Stimulated activated CD8-positive, alpha-beta memory T cell treated with anti-CD3 and anti-CD28 coated beads, Interleukin-12 subunit alpha, Interleukin-12 subunit beta, amount 100 ng/mL, for 4 hours (primary cell): Measurements from ENCODE around the gene RFX4.
"Not testable (repeated sequence)": the region's sequence is repeated elsewhere in the genome, so short reads cannot be mapped to it uniquely, and the experiment has no call there.

Experiments
- DNase-seq: peaks from one replicate; pipeline ENCODE4 v3.0.0-alpha.2; 2020; ENCODE audit warnings: low read depth

RFX4 gene

GRCh38 chr12:106647793-106648514, 65.2 kb downstream of the RFX4 start:
- DNase-seq, result no peak

DNA sequence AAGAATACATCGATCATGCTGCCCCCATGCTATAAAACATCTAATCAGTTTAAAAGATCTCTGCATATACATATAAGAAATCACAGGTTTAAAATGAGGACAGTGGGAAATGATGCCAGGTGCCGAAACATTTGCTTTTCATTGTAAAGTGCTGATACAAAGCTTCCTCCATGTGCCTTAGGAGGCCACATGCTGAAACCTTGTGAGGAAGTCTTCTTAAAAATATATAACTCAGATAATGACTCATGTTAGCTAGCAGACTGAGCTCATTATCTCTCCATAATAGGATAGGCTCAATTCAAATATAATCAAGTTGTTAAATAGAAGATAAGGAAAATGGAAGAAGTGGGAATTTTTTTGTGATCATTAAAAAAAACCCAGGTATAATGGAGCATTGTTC, 65.9 kb downstream of the RFX4 start:
- DNase-seq, result no peak

DNA sequence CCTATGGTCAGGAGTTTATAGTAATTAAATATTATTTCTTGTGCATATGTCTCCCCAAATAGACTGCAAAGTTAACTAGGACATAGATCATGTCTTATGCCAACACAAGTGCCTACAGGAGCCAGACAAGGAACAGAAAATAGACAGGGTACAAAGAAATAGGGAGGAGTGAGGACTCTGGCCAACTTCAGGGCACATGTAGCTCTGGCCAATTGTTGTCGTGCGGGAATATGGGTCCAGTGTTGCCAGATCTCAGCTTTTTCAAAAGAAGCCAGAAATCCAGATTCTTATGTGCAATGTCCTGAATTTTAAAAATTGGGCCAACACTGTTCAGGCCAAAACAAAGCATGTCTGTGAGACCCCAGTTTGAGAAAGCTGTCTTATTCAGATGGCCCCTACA, 68.7 kb downstream of the RFX4 start:
- no peak for DNase-seq

DNA sequence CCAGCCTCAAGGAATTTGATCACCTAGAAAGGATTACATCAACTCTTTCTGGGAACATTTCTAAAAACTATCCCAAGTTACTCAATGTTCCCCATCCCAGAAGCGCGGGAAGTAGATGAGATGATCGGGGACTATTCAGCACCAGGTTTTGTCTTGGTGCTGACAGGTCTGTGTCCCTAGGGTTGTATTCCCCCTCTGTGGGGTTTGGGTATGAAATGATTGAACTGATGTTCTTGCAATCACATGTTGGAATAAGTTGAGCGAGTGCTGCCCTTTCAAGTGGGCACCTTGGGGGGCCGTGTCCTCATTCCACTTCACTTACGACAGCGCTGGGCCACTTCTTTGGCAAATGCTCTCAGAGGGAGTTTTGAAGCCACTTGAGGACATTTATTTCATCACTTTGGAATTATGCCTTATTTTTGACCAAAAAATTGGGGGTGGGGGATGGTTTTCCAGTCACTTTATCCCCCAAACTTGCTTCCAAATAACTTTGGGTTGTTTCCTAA, 69.8 kb downstream of the RFX4 start:
- no peak for DNase-seq

DNA sequence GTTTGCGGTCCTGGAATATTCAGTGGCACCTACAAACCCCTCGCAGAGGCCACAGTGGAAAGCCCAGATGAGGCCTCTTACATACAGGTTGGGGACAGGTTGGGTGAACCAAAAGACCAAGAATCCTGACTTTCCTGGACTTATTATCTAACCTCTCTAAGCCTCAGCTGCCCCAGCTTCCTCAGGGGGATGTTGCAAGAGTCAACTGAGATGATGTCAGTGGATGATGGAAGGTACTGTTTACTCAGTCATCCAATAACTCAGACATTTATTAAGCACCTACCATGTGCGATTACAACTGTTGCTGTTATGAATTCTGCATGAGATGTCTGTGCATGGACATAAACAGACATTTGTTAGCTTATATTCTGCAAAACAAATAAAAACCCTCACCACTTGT, 72.8 kb downstream of the RFX4 start:
- DNase-seq, result no peak

- DNase-seq, result no peak
Measured at GRCh38 chr12:106657488-106657887, 74.7 kb downstream of the RFX4 start.

- no peak for DNase-seq
Measured at GRCh38 chr12:106663385-106663784, 80.6 kb downstream of the RFX4 start.

DNA sequence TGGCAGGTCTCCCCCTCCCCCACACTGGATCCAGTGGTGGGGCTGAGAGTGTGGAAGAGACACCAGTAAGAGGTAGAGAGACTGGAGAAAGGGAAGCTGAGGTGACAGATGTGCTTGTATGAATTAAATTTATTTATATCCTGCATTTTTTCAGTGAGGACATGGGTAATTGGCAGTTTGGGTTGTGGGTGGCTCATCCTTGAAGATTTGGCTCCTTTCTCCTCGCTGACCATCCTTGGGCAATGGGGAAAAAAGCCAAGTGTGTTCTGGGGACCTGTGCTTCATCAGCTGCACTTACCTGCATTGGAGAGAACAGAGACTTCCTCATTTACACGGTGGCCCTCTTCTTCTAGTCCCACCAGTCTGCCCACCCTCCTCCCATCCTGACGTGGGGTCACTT, 86.4 kb downstream of the RFX4 start:
- DNase-seq, result no peak

DNA sequence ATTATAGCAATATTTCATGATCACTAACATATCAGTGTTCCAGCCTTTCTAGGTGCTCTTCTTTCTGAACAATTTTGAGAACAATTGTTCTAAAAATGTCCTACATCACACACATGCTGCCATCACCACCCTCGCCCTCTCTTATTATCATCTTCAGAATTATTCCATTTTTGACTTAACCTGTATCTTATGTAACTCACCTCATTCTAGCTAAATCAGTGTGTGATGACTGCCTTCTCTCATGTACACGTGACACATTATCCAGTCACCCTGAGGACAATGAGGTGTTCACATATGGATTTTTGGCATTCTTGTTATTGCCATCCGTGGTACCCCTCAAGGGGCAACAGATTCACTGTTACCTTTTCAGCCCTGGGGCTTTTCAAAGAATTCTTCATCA, 87.3 kb downstream of the RFX4 start:
- DNase-seq, result no peak

DNA sequence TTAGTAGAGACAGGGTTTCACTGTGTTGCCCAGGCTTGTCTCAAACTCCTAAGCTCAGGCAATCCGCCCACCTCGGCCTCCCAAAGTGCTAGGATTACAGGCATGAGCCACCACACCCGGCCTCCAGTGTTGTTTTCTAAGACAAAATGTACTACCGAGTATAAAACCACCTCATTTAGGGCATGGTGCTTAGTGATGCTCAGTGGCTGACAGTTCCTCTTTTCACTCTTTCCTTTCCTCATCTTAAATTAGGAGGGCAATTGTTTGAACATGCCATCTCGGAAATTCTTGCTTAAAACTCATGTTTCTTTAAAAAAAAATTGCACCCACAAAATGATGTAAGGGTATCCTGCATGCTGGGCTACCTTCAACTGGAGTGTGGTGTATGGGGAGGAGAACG, 89.0 kb downstream of the RFX4 start:
- DNase-seq, result no peak

GRCh38 chr12:106672314-106673025, 89.7 kb downstream of the RFX4 start:
- DNase-seq, result no peak

DNA sequence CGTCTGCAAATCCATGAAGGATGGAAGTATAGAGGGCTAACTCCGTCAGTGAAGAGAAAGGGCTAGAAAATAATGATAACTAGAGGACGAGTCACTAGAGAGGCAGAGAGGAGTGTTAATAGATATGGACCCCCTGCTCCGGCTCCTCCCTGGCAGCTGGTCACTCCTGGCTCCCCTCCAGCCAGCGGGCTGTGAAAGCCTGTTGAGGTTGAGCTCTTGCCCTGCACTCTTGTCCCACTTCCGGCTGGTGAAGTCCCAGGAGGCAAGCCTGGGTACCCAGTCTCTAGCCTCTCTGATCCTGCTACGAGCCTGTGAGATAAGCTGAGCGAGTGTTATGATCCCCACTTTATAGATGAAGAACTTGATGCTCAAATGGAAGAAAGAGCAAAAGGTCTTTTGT, 90.3 kb downstream of the RFX4 start:
- DNase-seq, result no peak

GRCh38 chr12:106675651-106676435, 93.0 kb downstream of the RFX4 start:
- DNase-seq, result no peak

DNA sequence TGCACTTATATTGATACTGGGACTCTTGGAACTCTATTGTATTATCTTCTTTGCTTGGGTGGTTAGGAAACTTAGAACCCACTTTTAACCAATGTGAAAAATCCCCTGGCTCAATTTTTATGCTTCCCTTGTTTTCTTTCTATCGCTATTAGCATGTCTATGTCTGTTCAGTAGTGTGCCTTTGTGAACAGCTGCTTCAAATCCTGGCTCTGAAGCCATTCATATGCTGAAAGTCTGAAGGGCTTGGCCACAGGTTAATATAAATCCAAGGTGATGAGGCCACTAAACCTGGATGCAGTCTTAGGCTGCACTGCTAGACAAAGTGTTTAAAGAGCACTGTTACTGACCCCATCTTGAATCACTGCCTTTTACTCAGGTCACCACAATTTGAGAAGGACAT, 96.8 kb downstream of the RFX4 start:
- no peak for DNase-seq

DNA sequence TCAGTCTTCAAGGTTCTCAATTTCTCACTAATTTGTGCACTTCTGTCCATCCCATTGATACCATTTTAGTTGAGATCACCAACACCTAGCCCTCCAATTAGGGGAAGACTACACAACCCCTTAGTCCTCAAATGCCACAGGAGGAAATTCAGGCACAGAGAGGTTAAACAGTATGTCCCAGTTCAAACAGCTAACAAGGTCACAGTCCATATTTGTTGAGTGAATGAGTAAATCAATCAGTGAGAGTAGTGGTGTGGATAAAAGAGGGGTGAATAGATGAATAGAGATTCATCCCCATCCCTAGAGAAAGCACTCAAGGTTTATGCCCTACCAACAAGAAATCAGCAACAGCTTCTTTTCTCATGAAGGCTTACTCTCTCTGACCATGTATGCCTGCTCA, 97.5 kb downstream of the RFX4 start:
- DNase-seq, result no peak

DNA sequence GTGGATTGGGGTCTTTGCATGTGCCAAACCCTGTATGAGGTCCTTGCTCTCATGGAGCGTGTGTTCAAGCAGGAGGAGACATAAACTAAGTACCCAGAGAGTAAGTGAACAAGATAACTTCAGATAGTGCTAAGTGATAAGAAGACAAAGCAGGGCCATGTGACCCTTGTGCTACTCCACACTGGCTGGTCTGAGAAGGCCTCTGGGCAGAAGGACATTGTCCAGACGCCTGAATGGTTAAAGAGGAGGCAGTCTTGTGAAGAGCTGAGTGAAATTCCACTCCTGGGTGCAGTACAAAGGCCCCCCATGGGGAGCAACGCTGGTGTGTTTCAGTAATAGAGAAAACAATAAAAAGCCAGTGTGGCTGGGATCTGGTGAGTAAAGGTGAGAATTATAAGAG, 98.4 kb downstream of the RFX4 start:
- DNase-seq, result no peak

GRCh38 chr12:106682594-106683234, 99.9 kb downstream of the RFX4 start:
- no peak for DNase-seq

DNA sequence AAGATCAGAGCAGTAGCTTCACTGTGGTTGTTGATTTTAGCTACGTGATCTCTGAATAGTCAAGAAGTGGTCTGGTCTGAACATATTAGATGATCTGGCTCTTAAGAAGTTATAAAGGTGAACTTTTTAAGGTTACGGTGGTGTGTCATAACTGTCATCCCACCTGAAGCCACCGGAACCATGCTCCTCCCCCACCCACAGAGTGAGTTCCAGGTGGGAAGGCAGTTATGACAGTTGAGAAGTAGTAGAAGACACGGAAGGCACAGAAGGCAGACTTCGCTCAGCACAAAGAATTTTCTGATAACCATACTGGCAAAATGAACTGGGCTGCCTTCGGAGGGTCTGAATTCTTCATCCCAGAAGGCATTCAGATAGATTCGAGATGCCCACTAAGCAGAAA, 101.7 kb downstream of the RFX4 start:
- DNase-seq, result no peak

GRCh38 chr12:106685381-106685780, 102.6 kb downstream of the RFX4 start:
- DNase-seq, result no peak

DNA sequence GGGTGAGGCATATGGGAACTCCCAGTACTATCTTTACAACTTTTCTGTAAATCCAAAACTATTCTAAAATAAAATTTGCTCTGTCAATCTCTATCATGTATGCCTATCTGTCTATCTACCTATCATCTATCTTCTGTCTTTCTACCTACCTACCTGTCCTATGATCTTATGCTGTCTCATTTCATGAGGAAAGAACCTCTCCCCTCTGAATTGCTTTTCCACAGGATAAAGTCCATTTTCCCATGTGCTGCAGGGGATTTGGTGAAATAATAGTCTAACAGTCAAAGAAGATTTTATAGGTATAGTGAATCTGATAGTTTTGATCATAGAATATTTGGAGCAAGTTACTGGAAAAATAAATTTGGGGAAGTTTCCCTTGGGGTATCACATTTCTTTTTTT, 104.9 kb downstream of the RFX4 start:
- no peak for DNase-seq

GRCh38 chr12:106690569-106691305, 107.9 kb downstream of the RFX4 start:
- DNase-seq, result no peak

DNA sequence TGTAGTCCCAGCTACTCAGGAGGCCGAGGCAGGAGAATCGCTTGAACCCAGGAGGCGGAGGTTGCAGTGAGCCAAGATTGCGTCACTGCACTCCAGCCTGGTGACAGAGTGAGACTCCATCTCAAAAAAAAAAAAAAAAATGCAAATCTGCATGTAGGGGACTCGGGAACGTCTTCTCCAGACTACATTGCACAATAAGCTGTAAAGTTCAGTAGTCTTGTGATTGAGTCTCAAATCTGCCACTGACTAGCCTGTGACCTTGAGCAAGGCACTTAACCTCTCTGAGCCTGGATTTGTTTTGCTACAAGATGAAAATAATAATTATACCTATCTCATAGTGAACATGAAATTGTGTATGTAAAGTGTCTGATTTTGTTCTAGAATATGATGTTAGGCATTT, 109.2 kb downstream of the RFX4 start:
- DNase-seq, result not testable (repeated sequence)
